MCF 10A (cell line): Measurements from ENCODE around the gene RAB11FIP5. TPM values are rescaled to one million over a fixed set of nuclear protein-coding genes. Genes with fewer than 3 reads are reported as not detected.
A peak's percentile ranks its signal among the peaks of the same experiment; 100 is the strongest.

ENCODE experiments used
- BruUV-seq: library from RNA; stranded (reverse); fragments of 400-500 nt; replicated peaks from 2 replicates; lab custom pipeline; 2021; lab: Mats Ljungman, UMichigan
- CTCF ChIA-PET: fragments of 300-600 bp; sonication (Branson Sonifier 250); formaldehyde crosslinking; extraction: SDS; loops from one replicate; lab custom pipeline; 2021; ENCODE audit warnings: antibody characterized with exemption, inconsistent platforms; lab: Yijun Ruan, JAX
- POLR2A ChIA-PET: fragments of 300-600, 350-650 bp; sonication (Branson Sonifier 250); formaldehyde crosslinking; extraction: SDS; loops from one replicate; lab custom pipeline; 2020; ENCODE audit warnings: antibody characterized with exemption, inconsistent platforms; lab: Yijun Ruan, JAX
- DNase-seq: peaks from one replicate; pipeline ENCODE4 v3.0.0-alpha.2; 2018; ENCODE audit not compliant: unreplicated experiment
- H3K27ac Mint-ChIP-seq: one replicate; pipeline ENCODE4 v1.8.0; 2022; ENCODE audit warnings: mild to moderate bottlenecking, low read depth, mixed read lengths; ENCODE audit not compliant: unreplicated experiment
- H3K27me3 Mint-ChIP-seq: one replicate; pipeline ENCODE4 v1.8.0; 2022; ENCODE audit warnings: mixed read lengths; ENCODE audit not compliant: insufficient read depth, unreplicated experiment
- H3K36me3 Mint-ChIP-seq: one replicate; pipeline ENCODE4 v1.8.0; 2022; ENCODE audit warnings: mild to moderate bottlenecking, moderate library complexity, mixed read lengths; ENCODE audit not compliant: insufficient read depth, unreplicated experiment
- H3K4me1 Mint-ChIP-seq: one replicate; pipeline ENCODE4 v1.8.0; 2022; ENCODE audit warnings: mixed read lengths; ENCODE audit not compliant: insufficient read depth, unreplicated experiment
- H3K4me3 Mint-ChIP-seq: one replicate; pipeline ENCODE4 v1.8.0; 2022; ENCODE audit warnings: mild to moderate bottlenecking, moderate library complexity, mixed read lengths; ENCODE audit not compliant: unreplicated experiment
- H3K9me3 Mint-ChIP-seq: one replicate; pipeline ENCODE4 v1.8.0; 2022; ENCODE audit warnings: mixed read lengths; ENCODE audit not compliant: unreplicated experiment
- CTCF ChIP-seq: fragments of 200-600 bp; IDR thresholded peaks from one replicate; pipeline ENCODE4 v1.8.0; 2022; ENCODE audit warnings: antibody characterized with exemption, mild to moderate bottlenecking; ENCODE audit not compliant: unreplicated experiment
- intact Hi-C: fragments of 100-400 bp; cut with micrococcal nuclease; formaldehyde crosslinking; loops from 2 replicates; pipeline ENCODE4 v1.14.1; 2022
- total RNA-seq: library from RNA; stranded (reverse); gene quantifications from 2 replicates; pipeline ENCODE4 v1.2.3, GENCODE V29; 2022

The RAB11FIP5 gene
- total RNA-seq, 1 experiment from 2014 or later: 36.9 TPM

- no peak for TF ChIP-seq CTCF
Observed at GRCh38 chr2:73092146-73092783, 20.5 kb downstream of the RAB11FIP5 start.

GRCh38 chr2:73091696-73092095 is 21.1 kb downstream of the RAB11FIP5 start:
- ChIA-PET CTCF (interaction anchor here (0.6 kb wide), 2 partner anchors 209 to 213 kb away, joined by 3 to 4 read pairs; no protein-coding TSS in a partner anchor), POLR2A (interaction anchor here (0.7 kb wide), 1 partner anchor 37 kb away, joined by 3 read pairs; no protein-coding TSS in a partner anchor)
- DNase-seq: no peak
- intact Hi-C loops: no loop called here
- H3K27me3 Mint-ChIP-seq: no peaks in the 10 kb centered on the region
- no peak for TF ChIP-seq CTCF
- no peak overlapping the region for H3K4me3 Mint-ChIP-seq
- H3K36me3 Mint-ChIP-seq: peaks cover 29% of the 10 kb centered on the region
- peaks cover 23% of the 10 kb centered on the region for H3K4me1 Mint-ChIP-seq
- BruUV-seq: no TSS peak
- no peak overlapping the region for H3K27ac Mint-ChIP-seq
- H3K9me3 Mint-ChIP-seq: no peaks in the 10 kb centered on the region

More at GRCh38 chr2:73092146-73092783, 20.5 kb downstream of the RAB11FIP5 start:
- ChIA-PET CTCF (interaction anchor here (0.5 to 0.9 kb wide), 4 partner anchors 10 to 311 kb away, joined by 3 to 4 read pairs (median 4); no protein-coding TSS in a partner anchor), POLR2A (no interaction called here)
- Mint-ChIP-seq H3K4me3 (no peak overlapping the region), H3K4me1 (peaks cover 25% of the 10 kb centered on the region), H3K27me3 (no peaks in the 10 kb centered on the region), H3K9me3 (no peaks in the 10 kb centered on the region), H3K36me3 (peaks cover 25% of the 10 kb centered on the region), H3K27ac (no peak overlapping the region)
- intact Hi-C loops: no loop called here
- BruUV-seq: no TSS peak
- DNase-seq: no peak

- peaks cover 18% of the 10 kb centered on the region for H3K4me1 Mint-ChIP-seq
- no peak for TF ChIP-seq CTCF
- ChIA-PET CTCF (interaction anchor here (0.6 kb wide), 1 partner anchor 212 kb away, joined by 3 read pairs; no protein-coding TSS in a partner anchor), POLR2A (interaction anchor here (0.7 kb wide), 1 partner anchor 38 kb away, joined by 3 read pairs; no protein-coding TSS in a partner anchor)
- no peaks in the 10 kb centered on the region for H3K27me3 Mint-ChIP-seq
- no peak overlapping the region for H3K4me3 Mint-ChIP-seq
- intact Hi-C loops: no loop called here
- H3K27ac Mint-ChIP-seq: no peak overlapping the region
- no TSS peak for BruUV-seq
- DNase-seq: no peak
- no peaks in the 10 kb centered on the region for H3K9me3 Mint-ChIP-seq
- H3K36me3 Mint-ChIP-seq: peaks cover 35% of the 10 kb centered on the region
Observed at GRCh38 chr2:73091164-73091563, 21.6 kb downstream of the RAB11FIP5 start.

GRCh38 chr2:73089270-73090030 is 23.3 kb downstream of the RAB11FIP5 start:
- Mint-ChIP-seq H3K36me3 (peaks cover 45% of the 10 kb centered on the region), H3K9me3 (no peaks in the 10 kb centered on the region), H3K4me3 (peak overlapping the region; percentile 24), H3K27ac (peak overlapping the region; percentile 92), H3K4me1 (peaks cover 24% of the 10 kb centered on the region), H3K27me3 (no peaks in the 10 kb centered on the region)
- no peak for TF ChIP-seq CTCF
- CTCF ChIA-PET: interaction anchor here (0.6 to 5.3 kb wide), 7 partner anchors 26 to 402 kb away, joined by 3 to 92 read pairs (median 4); no protein-coding TSS in a partner anchor
- DNase-seq: peak; percentile 79
- intact Hi-C loops: loop anchor here (1.0 to 5.0 kb wide), 3 partner anchors 24 to 123 kb away; partner anchors contain the start of gene SMYD5
- POLR2A ChIA-PET: interaction anchor here (0.6 to 2.3 kb wide), 2 partner anchors 23 to 890 kb away, joined by 3 to 28 read pairs; partner anchors contain the start of gene RAB11FIP5
- no TSS peak for BruUV-seq
